Measurements from ENCODE around the gene USP19.

Gene USP19

GRCh38 chr3:49104427-49105291, 16.0 kb downstream of the USP19 start, which contains the start of gene QARS1:
TSS of gene QARS1 (minus strand) at chr3:49104757. CDS start at chr3:49104733, 24 bp downstream.
- peak; percentile 86 for DNase-seq (ENCODE audit: low spot score)

- DNase-seq (ENCODE audit: low spot score) = no peak
These were observed 16.6 kb downstream of the USP19 start for GRCh38 chr3:49104052-49104426.

- no peak for DNase-seq (ENCODE audit: low spot score)
These were observed 20.5 kb downstream of the USP19 start for GRCh38 chr3:49100046-49100615.

GRCh38 chr3:49098910-49099630, 21.6 kb downstream of the USP19 start:
- no peak for DNase-seq (ENCODE audit: low spot score)

GRCh38 chr3:49098429-49098828, 22.2 kb downstream of the USP19 start:
- peak; percentile 39 for DNase-seq (ENCODE audit: low spot score)

- peak; percentile 99 for DNase-seq (ENCODE audit: low spot score)
These were observed 26.5 kb downstream of the USP19 start, which contains the start of gene QRICH1 for GRCh38 chr3:49093853-49094767. TSS of gene QRICH1 (minus strand) at chr3:49094071. CDS start at chr3:49077017, 17,054 bp downstream.

GRCh38 chr3:49092938-49093852, 27.4 kb downstream of the USP19 start:
- peak; percentile 84 for DNase-seq (ENCODE audit: low spot score)

GRCh38 chr3:49081429-49081828, 39.2 kb downstream of the USP19 start:
- DNase-seq (ENCODE audit: low spot score) = no peak

- DNase-seq (ENCODE audit: low spot score) = no peak
These were observed 41.4 kb downstream of the USP19 start for GRCh38 chr3:49079270-49079669.

- no peak for DNase-seq (ENCODE audit: low spot score)
These were observed 44.0 kb downstream of the USP19 start for GRCh38 chr3:49076646-49077045.

- no peak for DNase-seq (ENCODE audit: low spot score)
These were observed 44.5 kb downstream of the USP19 start for GRCh38 chr3:49076116-49076515.

Data from hematopoietic multipotent progenitor cell treated with erythropoietin and hydrocortisone succinate and interleukin-3 and kit ligand, for 17 days (in vitro differentiated cells).